IPS DF 19.7 (cell line): ENCODE results near the gene TP63.

Experiments
- DNase-seq: peaks from one replicate; pipeline ENCODE4 v3.0.0-alpha.2; 2013; ENCODE audit warnings: low read depth, low spot score

Gene TP63

GRCh38 chr3:189851682-189852081 lies 220.5 kb downstream of the TP63 start:
- DNase-seq, result no peak

GRCh38 chr3:189853906-189854305 lies 222.7 kb downstream of the TP63 start:
- no peak for DNase-seq

GRCh38 chr3:189860296-189860695 lies 229.1 kb downstream of the TP63 start:
- DNase-seq, result no peak

- DNase-seq, result no peak
Measured at GRCh38 chr3:189862385-189862998, 231.3 kb downstream of the TP63 start.

GRCh38 chr3:189863031-189863430 lies 231.8 kb downstream of the TP63 start:
- DNase-seq, result no peak

GRCh38 chr3:189868061-189868460 lies 236.9 kb downstream of the TP63 start:
- DNase-seq, result no peak

- DNase-seq, result no peak
Measured at GRCh38 chr3:189869165-189869564, 238.0 kb downstream of the TP63 start.

GRCh38 chr3:189871418-189871817 lies 240.2 kb downstream of the TP63 start:
- no peak for DNase-seq

GRCh38 chr3:189883113-189883753 lies 252.0 kb downstream of the TP63 start:
- DNase-seq, result no peak

GRCh38 chr3:189890496-189890895 lies 259.3 kb downstream of the TP63 start:
- DNase-seq, result no peak

- no peak for DNase-seq
Measured at GRCh38 chr3:189896533-189896932, 265.3 kb downstream of the TP63 start.

GRCh38 chr3:189897406-189897805 lies 266.2 kb downstream of the TP63 start:
- DNase-seq, result no peak

- no peak for DNase-seq
Measured at GRCh38 chr3:189898559-189899153, 267.5 kb downstream of the TP63 start.

GRCh38 chr3:189899186-189899585 lies 268.0 kb downstream of the TP63 start:
- no peak for DNase-seq

GRCh38 chr3:189900578-189900977 lies 269.4 kb downstream of the TP63 start:
- DNase-seq, result no peak

GRCh38 chr3:189901481-189901880 lies 270.3 kb downstream of the TP63 start:
- no peak for DNase-seq

- no peak for DNase-seq
Measured at GRCh38 chr3:189902230-189903186, 271.3 kb downstream of the TP63 start.

- no peak for DNase-seq
Measured at GRCh38 chr3:189903562-189904250, 272.5 kb downstream of the TP63 start.

GRCh38 chr3:189907803-189908202 lies 276.6 kb downstream of the TP63 start:
- no peak for DNase-seq

GRCh38 chr3:189908646-189909045 lies 277.5 kb downstream of the TP63 start:
- no peak for DNase-seq

- no peak for DNase-seq
Measured at GRCh38 chr3:189909139-189909538, 277.9 kb downstream of the TP63 start.
